ENCODE data around the gene MAP4.

GRCh38 chr3:47892286-47893040 lies 123.8 kb downstream of the MAP4 start:
- TF ChIP-seq CTCF (conservative IDR thresholded peaks at IDR 0.05; ENCODE audit: low read depth, low read length), result no peak
- TF ChIP-seq EZH2 (IDR thresholded peaks at IDR 0.05; ENCODE audit: low read length, unreplicated experiment), result no peak
- TF ChIP-seq EZH2phosphoT487 (IDR thresholded peaks at IDR 0.05; ENCODE audit: borderline replicate concordance, low read length), result no peak

Measured in PC-3 (cell line).